Activated CD4-positive, alpha-beta T cell treated with anti-CD3 and anti-CD28 coated beads, Interleukin-2, amount 50 U/mL, for 4 hours (primary cell): ENCODE data around the gene ULK4.
"Not testable (repeated sequence)": the region's sequence is repeated elsewhere in the genome, so short reads cannot be mapped to it uniquely, and the experiment has no call there.

Experiments
- DNase-seq, 2 experiments: peaks; one replicate each; pipeline ENCODE4 v3.0.0-alpha.2; 2020

ULK4 gene

GRCh38 chr3:41418961-41419691, 542.8 kb downstream of the ULK4 start:
- DNase-seq: no peak

- DNase-seq: no peak
Observed at GRCh38 chr3:41417574-41417973, 544.3 kb downstream of the ULK4 start.

GRCh38 chr3:41411065-41411464, 550.8 kb downstream of the ULK4 start:
- DNase-seq: no peak

- DNase-seq: no peak
Observed at GRCh38 chr3:41405466-41405865, 556.4 kb downstream of the ULK4 start.

- DNase-seq: no peak
Observed at GRCh38 chr3:41404582-41404981, 557.3 kb downstream of the ULK4 start.

GRCh38 chr3:41394896-41395295, 567.0 kb downstream of the ULK4 start:
- no peak for DNase-seq

- DNase-seq: not testable (repeated sequence)
Observed at GRCh38 chr3:41370765-41371535, 591.0 kb downstream of the ULK4 start.

GRCh38 chr3:41370307-41370706, 591.6 kb downstream of the ULK4 start:
- DNase-seq: no peak

- no peak for DNase-seq
Observed at GRCh38 chr3:41369838-41370237, 592.1 kb downstream of the ULK4 start.

- no peak for DNase-seq
Observed at GRCh38 chr3:41365973-41366372, 595.9 kb downstream of the ULK4 start.

GRCh38 chr3:41364736-41365135, 597.2 kb downstream of the ULK4 start:
- no peak for DNase-seq

- DNase-seq: no peak
Observed at GRCh38 chr3:41363830-41364523, 597.9 kb downstream of the ULK4 start.

- no peak for DNase-seq
Observed at GRCh38 chr3:41362638-41363559, 599.0 kb downstream of the ULK4 start.

GRCh38 chr3:41357271-41357670, 604.6 kb downstream of the ULK4 start:
- no peak for DNase-seq

- DNase-seq: no peak
Observed at GRCh38 chr3:41356775-41357174, 605.1 kb downstream of the ULK4 start.

- no peak for DNase-seq
Observed at GRCh38 chr3:41352510-41352909, 609.4 kb downstream of the ULK4 start.

GRCh38 chr3:41350441-41350840, 611.5 kb downstream of the ULK4 start:
- DNase-seq: no peak

- DNase-seq: no peak
Observed at GRCh38 chr3:41348401-41348800, 613.5 kb downstream of the ULK4 start.

GRCh38 chr3:41346698-41347270, 615.1 kb downstream of the ULK4 start:
- DNase-seq: no peak

GRCh38 chr3:41345788-41346187, 616.1 kb downstream of the ULK4 start:
- no peak for DNase-seq

- no peak for DNase-seq
Observed at GRCh38 chr3:41339758-41340157, 622.1 kb downstream of the ULK4 start.

GRCh38 chr3:41338276-41338675, 623.6 kb downstream of the ULK4 start:
- DNase-seq: no peak
